NCI-H526 (cell line): ENCODE measurements around the gene EEF2.

Experiments
- DNase-seq, 2 experiments: peaks; one replicate each; lab custom pipeline; 2025; lab: John Stamatoyannopoulos, UW

The EEF2 gene

DNA sequence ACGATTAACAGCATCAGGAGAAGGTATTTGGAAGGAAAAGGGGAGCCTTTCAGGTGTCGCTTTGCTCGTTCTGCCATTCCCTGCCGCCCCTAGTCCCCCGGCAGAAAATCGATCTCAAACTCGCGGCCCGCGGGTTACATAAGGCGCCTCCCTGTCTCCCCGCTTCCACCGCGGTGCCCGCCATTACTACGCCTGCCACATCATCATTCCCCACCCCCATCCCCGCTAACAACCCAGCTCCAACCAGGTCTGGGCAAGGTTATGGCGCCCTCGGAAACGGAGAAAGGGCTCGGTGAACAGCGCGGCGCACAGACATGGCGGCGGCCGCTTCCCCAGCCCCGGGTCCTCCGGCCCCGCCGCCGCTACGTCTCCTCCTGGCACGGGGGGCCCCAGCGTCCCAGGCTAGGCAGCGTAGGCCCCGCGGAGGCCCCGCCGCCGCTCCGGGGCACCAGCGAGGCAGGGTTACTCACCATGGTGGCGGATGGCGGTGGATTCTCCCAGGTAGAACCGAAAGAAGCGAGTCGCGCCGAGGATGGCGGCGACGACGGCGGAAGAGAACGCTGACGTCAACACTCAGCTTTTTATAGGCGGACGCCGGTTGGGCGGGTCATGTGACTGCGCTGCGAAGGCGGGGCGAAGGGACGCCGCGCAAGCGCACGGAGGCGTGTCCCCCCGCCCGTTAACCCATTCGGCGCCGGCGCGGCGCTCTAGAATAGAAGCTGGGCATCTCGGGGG lies at the start of gene EEF2:
TSS of gene EEF2 (minus strand) at position 556 of the 735 bp plus-strand sequence. CDS start at position 473, 83 bp downstream.
- DNase-seq: peak; percentile 38 to 85

DNA sequence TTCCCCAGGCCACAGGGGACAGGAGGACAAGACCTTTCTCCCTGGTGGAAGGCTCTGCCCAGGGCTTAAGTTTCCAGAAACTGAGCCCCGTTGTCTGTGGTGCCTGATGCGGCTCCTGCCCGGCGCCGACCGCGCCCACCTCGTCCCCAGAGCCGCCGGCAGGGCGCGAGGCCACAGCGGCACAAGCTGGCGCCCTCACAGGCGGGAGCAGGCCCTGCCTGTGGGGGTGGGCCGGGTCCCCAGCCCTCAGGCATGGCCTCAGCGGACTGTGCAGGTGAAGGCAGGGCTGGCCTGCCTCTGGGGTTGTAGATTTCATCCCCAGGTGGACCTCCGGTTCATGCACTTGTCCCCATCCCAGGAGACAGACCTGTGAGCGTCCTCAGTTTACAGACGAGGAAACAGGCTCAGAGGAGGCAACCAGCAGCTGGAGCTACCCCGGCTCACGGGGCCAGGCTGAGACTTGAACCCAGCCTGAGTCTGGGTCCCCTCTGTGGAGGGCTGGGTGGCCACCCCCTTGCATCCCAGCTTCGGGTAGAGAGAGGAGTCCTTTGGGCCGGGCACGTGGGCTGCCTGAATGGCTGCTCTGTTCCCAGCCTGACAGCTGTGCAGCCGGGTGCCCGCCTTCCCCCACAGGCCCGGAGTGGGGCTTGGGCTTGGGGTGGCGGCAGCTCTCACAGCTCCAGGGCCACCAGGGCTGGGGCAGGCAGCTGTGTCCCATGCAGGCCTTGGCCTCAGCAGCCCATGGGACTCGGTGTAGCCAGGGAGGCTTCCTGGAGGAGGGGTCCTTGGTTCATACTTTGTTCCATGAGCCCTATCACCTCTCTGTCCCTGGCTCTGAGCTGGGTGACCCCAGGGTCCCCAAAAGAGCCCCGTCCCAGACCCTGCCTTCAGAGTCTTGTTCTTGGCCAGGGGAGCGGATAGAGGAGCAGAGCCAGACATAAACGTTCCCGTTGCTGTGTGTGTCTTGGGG lies 49.1 kb upstream of the EEF2 start:
- DNase-seq: no peak

DNA sequence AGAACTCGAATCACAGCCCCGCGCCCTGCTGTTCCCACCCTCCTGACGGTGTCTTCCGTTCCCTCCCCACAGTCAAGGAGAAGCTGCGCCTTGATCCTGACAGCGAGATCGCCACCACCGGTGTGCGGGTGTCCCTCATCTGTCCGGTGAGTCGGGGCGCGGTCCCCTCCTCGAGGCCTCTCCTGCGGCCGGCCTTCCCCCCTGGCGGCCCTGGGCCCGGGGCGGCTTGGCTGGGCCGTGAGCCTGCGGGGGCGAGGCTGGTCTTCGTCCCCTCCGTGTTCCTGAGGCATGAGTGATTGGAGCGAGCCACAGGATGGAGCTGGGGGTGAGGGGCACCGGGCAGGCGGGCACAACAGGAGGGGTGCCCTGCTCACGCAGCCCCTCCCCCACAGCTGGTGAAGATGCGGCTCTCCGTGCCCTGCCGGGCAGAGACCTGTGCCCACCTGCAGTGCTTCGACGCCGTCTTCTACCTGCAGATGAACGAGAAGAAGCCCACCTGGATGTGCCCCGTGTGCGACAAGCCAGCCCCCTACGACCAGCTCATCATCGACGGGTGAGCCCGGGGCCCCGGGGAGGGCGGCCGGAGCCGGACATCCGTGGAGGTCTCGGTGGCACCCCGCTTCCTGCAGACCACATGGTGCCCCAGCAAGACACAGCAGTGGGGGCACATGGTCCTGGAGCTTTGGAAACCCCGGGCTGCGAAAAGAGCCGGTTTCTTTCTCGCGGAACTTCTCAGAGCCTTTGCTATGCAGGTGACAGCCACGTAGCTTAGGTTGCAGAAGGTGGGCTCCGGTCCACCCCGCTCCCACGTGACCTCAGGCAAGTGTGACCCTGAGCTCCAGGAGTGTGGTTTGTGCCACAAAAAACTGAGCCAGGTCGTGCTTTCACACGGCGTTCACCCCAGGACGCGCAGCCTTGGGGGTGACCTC lies 48.0 kb upstream of the EEF2 start:
- DNase-seq: no peak

DNA sequence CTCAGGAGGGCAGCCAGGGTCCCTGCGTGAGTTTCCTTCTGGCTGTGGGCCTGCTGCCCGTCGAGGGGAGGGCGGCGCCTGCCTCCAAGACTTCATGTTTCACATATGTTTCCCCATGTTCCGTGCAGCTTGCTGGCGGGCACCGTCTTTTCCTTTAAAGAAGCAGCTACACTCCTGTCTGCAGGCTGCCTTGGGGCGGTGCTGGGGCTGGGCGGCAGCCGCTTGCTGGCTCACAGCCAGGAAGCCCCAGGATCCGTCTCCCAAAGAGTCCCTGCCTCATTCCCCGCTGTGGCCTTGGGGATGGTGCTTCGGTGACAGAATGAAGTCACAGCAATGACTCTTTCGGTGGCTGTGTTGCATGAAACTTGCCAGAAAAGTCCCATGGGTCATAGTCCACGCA lies 47.2 kb upstream of the EEF2 start:
- DNase-seq: no peak

DNA sequence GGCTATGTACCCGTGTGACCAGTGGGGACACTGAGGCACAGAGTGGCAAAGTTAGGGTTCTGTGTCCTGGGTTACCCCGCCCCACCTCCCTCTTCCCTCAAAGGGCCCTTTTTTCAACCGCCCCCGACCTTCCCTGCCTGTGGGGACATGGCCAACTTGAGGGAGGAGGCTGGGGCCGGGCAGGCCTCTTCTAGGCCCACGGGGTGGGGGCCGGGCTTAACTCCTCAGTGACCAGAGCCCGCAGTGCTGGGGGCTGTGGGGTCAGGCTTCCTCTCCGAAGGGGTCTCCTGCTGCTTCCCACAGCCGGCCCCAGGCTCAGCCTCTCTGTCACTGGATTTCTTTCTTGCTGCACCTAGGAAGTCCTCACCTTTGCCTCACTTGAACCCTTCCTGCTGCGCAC lies 46.2 kb upstream of the EEF2 start:
- DNase-seq: no peak

DNA sequence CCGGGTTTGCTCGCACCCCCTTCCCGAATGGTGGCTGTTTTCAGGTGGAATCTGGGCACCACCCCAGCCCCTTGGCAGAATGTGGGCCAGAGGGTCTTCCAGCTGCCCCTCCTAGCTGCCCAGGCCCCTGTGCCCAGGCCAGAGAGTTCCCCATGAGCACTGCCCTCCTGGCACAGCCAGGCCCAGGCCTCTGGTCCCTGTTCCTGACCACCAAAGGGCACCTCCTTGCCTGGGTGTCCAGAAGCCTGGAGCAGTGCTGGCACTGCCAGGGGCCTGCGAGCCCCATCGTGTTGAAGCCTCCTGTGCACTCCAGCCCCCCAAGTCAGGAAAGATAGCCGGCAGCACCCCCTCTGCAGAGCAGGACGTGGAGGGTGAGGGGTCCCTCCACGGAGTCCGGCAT lies 45.7 kb upstream of the EEF2 start:
- DNase-seq: no peak

DNA sequence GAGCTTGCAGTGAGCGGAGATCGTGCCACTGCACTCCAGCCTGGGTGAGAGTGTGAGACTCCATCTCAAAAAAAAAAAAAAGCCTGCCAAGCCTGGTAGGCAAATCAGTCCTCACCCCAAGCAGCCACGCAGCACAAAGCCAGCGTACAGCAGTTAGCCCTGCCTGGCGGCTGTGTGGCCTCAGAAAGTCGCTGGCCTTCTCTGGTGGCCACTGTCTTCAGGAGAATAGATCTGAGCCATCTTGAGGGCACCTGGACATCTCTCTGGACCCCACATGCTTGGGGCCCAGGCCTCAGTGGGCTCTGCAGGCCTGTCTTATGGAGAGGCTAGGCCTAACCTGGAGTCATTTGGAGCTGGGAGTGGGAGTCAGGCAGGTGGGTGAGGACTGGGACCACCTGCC lies 45.3 kb upstream of the EEF2 start:
- DNase-seq: no peak

DNA sequence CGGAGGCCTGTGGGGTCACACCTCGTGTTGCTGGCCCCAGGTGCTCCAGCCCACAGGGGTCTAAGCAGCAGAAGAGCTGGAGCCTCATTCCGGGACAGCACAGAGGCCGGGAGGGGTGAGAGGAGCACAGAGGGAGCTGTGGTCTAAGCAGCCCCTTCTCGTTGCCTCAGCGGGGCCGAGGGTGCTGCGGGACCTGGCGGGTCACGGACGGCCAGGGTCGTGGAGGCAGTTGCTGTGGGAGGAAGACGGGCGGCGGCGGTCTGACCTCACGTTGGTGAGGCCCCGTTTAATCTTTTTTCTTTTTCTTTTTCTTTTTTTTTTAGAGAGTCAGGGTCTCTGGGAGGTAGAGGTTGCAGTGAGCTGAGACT lies 44.0 kb upstream of the EEF2 start:
- no peak for DNase-seq

DNA sequence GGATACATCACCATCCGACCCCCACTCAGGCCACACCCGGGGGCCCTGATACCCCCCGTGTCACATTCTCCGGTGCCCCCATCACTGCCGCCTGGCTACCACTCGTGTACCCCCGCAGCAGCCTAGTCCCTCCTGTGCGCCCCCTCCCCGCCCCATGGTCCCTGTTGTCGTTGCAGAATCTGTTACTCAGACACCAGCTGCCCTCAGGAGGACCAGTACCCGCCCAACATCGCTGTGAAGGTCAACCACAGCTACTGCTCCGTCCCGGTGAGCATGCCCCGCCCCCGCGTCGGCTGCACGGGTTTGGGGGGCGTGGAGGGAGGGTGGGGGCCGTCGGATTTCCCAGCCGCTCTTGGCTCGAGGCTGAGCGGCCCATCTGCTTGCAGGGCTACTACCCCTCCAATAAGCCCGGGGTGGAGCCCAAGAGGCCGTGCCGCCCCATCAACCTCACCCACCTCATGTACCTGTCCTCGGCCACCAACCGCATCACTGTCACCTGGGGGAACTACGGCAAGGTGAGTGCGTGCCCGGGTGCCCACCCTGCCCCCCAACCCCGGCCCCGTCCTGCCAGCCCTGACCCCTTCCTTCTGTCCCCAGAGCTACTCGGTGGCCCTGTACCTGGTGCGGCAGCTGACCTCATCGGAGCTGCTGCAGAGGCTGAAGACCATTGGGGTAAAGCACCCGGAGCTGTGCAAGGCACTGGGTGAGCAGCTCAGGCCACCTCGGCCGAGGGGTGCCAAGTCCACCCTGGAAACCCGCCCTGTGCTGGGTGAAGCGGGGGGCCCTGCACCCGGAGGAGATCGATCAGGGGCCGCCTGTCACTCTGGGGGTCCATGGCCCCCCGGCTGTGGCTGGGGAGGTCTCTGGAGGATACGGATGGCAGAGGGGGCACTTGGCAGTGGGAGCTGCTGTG lies 43.3 kb upstream of the EEF2 start:
- DNase-seq: no peak

DNA sequence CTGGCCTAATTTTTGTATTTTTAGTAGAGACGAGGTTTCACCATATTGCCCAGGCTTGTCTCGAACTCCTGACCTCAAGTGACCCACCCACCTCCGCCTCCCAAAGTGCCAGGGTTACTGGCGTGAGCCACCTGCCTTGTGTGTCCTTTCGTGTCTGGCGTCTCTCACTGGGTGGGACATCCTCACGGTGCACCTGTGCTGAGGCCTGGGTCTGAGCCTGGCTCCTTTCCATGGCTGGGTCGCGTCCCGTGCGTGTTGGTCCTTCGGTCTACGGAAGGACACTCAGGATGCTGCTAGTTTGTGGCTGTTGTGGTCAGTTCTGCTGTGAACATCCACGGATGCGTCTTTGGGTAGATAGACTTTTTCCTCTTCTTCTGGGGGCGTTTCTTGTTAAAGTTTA lies 41.9 kb upstream of the EEF2 start:
- DNase-seq: no peak

DNA sequence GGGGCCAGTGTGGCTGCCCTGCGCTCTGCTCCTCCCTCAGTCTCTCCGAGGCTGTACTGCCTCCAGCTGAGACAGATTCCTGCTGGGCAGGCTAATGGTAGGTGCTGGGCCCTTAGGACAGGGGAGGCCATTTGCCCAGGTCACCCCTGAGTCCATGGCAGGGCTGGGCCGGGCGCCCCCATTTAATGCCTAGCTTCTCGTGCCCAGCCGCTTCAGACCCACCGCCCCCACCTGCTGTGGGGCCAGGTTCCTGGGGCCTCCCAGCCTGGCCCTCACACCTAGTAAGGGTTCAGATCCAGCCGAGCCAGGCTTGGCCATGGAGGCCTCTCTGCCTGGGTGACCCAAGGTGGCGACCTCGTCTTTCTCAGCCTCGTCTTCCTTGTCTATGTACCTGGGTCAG lies 40.1 kb upstream of the EEF2 start:
- no peak for DNase-seq

DNA sequence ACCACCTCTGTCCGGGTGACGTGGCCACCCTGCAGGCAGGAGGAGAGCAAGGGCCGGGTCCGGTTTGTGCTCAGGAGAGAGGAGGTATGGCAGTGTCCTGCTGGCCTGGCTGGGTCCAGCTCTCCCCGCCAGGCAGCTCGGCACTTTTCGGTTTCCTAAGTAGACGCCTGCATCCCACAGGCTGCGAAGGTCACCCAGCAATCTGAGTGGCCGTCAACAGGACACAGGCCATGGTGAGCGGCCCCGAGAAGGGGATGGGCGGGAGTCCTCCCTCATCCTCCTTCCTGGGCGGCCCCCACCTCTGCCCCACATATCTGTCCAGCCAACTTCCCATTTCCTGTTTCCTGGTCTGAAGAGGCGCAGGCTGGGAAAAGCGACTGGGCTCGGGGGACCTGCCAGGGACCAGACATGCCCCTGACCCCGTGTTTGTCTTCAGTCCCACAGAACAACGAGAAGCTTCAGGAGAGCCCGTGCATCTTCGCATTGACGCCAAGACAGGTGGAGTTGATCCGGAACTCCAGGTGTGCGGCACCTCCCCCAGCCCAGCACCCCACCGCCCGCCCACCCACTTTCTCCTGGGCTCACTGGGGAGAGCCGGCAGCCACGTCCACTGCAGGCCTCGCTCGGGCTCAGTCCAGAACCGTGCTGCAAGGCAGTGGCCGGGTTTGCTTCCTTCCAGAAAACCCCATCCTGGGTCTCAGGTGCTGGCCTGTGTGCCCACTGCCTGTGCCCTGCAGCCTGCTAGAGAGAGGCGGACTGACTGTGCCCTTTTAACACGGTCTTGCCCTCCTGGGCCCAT lies 38.5 kb upstream of the EEF2 start:
- DNase-seq: no peak

DNA sequence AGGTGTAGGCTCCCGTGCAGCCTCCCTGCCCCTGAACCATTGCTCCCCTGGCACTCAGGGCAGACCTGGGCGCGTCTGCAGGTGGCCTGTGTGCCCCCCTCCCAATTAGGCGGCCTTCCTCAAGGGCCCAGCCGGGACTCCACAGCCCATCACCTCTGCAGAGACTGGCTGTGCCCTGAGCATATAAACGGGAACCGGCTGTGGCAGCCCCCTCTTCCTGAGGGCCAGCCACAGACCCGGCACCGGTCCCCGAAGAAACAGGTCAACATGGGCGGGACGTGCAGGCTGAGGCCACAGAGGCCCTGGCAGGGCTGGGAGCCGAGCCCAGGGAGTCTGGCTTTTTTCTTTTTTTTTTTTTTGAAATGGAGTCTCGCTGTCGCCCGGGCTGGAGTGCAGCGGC lies 34.3 kb upstream of the EEF2 start:
- no peak for DNase-seq

DNA sequence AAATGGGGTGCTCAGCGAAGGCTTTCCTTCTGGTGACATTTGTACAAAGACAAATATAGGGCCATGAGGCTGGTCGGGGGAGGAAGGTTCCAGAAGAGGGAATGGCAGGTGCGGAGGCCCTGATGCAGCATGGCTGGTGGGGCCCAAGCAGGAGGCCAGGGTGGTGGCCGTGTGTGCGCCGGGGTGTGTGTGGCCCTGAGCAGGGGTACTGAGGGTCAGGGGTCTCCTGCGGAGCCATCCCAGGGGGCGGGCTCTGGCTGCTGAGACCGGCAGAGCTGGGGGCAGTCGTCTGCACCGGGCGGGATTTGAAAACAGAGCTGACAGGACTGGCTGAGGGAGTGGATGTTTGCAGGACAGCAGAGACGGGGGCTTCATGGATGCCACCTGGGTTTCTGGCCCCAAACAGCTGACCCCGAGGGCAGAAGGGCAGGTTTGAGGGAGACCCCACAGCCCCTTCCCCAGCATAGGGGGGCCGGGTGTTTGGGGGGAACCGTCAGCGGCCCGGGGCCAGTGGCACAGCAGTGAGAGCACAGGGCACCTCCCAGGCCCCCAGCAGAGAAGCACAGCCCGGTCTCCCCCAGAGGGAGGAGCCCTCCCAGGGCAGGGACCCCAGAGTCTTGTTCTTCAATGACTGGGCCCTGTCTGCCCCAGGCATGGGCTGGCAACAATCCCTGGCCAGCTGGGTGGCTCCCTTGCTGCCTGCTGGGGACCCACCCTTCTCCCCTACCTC lies 33.7 kb upstream of the EEF2 start:
- no peak for DNase-seq

DNA sequence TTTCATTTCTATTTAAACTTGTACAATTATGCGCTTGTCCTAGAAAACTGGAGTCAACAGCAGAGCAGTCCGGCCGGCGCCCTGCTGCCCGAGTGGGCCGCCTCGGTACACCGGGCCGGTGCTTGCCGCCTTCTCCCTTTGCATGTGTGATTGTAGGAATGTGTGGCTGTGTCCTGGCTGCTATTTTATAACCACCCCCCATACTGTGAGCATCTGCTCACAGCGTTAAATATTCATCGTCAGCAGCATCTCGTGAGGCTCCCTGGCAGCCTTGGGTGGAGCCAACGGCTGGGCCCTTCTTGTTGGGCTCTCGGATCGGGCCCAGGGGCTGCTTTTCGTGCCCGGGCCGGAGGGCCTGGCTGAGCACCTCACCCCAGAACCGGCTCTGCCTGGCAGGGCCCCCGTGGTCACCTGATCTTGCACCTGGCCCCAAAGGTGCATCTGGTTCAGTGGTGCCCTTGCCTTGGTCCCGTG lies 32.9 kb upstream of the EEF2 start:
- peak in 1 of 2 experiments; percentile 35 for DNase-seq

DNA sequence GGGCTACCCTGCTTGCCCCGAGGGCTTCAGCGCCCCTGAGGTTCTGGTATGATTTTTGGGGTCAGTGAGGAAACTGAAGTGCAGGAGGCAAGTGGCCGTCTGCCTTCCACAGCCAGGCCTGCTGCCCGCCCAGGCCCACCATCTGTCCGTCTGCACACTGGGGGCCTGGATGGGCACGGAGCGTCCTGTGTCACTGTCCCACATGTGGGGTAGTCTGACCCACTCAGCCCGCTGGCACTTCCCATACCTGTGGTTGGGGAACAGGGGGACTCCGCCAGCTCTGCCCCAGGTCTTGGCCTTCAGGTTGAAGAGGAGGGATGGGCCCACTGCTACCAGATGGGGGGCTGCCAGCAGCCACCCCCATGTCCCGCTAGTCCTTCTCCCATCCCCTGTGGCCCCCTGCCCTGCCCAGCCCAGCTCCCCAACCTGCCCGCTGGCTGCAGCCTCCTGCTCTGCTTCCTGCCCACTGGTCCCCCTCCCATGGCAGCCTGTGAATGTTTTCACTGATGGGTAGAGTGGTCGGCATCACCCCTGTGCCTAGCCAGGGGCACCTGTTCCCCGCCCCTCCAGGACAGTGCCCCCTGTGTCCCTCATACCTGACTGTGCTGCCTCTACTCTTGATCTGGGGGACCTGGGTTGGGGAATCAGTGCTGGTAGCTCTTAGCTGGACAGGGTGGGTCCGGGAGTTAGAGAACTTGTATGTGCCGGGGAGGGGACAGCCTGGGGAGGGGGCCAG lies 31.8 kb upstream of the EEF2 start:
- no peak for DNase-seq

DNA sequence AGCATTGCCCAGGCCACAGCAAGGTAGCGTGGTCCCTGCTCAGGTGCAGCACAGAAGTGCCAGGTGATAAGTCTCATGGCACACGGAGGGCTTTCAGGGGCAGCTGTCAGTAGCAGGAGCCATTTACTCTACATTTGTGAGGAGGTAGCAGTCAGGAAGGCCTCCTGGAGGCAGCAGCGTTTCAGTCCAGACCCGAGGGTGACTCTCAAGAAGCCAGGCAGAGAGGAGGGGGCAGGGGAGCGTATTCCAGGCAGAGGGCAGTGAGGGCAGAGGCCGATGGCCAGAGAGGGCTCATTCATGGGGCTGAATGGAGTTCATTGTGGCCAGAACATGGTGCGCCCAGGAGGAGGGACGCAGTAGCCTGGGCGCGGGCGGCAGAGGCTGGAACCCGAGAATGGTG lies 31.2 kb upstream of the EEF2 start:
- DNase-seq: no peak

DNA sequence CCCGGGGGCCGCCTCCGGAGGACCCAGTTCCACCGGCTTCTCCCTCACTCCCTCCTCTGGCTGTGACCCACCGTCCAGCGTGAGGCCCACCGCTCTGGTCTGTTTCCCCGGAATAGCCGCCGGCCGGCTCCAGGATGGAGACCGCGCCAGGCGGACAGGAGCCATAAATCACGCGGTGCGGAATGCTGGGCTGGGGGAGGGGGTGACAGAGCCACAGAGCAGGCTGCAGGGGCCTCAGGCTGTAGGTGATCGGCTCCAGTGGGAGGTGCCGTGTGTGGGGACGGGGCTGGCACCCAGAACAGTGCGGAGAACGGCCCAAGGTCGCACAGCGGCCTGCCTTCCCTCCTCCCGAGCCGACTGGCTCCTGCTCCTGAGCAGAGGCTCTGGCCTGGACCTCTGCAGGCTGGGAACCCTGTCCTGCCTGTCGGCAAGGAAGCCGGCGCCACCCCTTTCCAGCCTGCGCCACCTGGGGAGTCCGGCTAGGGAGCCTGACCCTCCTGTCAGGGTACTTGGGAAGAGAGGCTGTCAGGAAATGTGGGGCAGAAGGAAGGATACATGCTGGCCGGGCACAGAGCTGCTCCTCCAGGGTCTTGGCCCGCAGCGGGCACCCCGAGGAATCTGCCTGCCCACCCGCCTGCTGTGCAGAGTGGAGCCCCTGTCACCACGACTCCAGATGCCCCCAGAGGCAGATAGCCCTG lies 30.6 kb upstream of the EEF2 start:
- DNase-seq: peak in 1 of 2 experiments; percentile 68
